K562 (cell line): ENCODE measurements around the gene XPC. TPM values are rescaled to one million over a fixed set of nuclear protein-coding genes. Genes with fewer than 3 reads are reported as not detected.

Experiments used
- CBFA2T3 ChIP-seq: fragments of 450-650 bp; IDR thresholded peaks from 2 replicates; pipeline ENCODE4 v1.6.1; 2017
- CBFB ChIP-seq: sonication (generic); formaldehyde crosslinking; IDR thresholded peaks from 2 replicates; pipeline ENCODE4 v1.4.0; 2020; ENCODE audit warnings: mild to moderate bottlenecking, missing genetic modification reagents
- DACH1 ChIP-seq: fragments of 450-650 bp; IDR thresholded peaks from 2 replicates; pipeline ENCODE4 v1.6.1; 2018; ENCODE audit not compliant: partially characterized antibody
- DPF2 ChIP-seq: fragments of 450-650 bp; IDR thresholded peaks from 2 replicates; pipeline ENCODE4 v1.6.1; 2016
- FOXA3 ChIP-seq, 2 experiments: fragments of 450-650 bp in 1 of 2; sonication (generic) in 1 of 2; formaldehyde crosslinking; IDR thresholded peaks in 1 of 2; conservative IDR thresholded peaks in 1 of 2; 2 replicates each; pipeline versions ENCODE4 v1.4.0 to v1.8.0; 2020 to 2022; ENCODE audit warnings: mild to moderate bottlenecking in 2 of 2, missing genetic modification reagents in 1 of 2
- GABPB1 ChIP-seq: sonication (generic); formaldehyde crosslinking; IDR thresholded peaks from 2 replicates; pipeline ENCODE4 v1.8.0; 2022; ENCODE audit warnings: mild to moderate bottlenecking, missing genetic modification reagents
- GABPB2 ChIP-seq: fragments of 250-450 bp; sonication (Bioruptor Pico); conservative IDR thresholded peaks from 2 replicates; pipeline ENCODE4 v1.5.1; 2021; ENCODE audit warnings: mild to moderate bottlenecking
- HLTF ChIP-seq: fragments of 450-650 bp; IDR thresholded peaks from 2 replicates; pipeline ENCODE4 v1.6.1; 2016
- HNRNPUL1 ChIP-seq: fragments of 200-400 bp; formaldehyde crosslinking; IDR thresholded peaks from 2 replicates; pipeline ENCODE4 v1.6.1; 2017; ENCODE audit warnings: low read length
- JUND ChIP-seq, 2 experiments: IDR thresholded peaks; 2 replicates in 1 of 2; 3 replicates in 1 of 2; pipeline ENCODE4 v1.6.1; 2011; ENCODE audit warnings: borderline replicate concordance in 2 of 2, low read depth in 2 of 2, low read length in 2 of 2, improper control_type of control experiment in 1 of 2, missing biosample characterization in 1 of 2, missing genetic modification characterization in 1 of 2, missing genetic modification reagents in 1 of 2
- L3MBTL2 ChIP-seq: fragments of 450-650 bp; IDR thresholded peaks from 2 replicates; pipeline ENCODE4 v1.6.1; 2016; ENCODE audit warnings: mild to moderate bottlenecking, moderate library complexity
- MYBL2 ChIP-seq, 2 experiments: fragments of 450-650 bp in 1 of 2; sonication (generic) in 1 of 2; formaldehyde crosslinking in 1 of 2; IDR thresholded peaks; 2 replicates each; pipeline versions ENCODE4 v1.6.1 to v1.8.1; 2017 to 2022; ENCODE audit warnings: borderline replicate concordance in 1 of 2, inconsistent platforms in 1 of 2, low read depth in 1 of 2, mild to moderate bottlenecking in 1 of 2, missing genetic modification reagents in 1 of 2, moderate library complexity in 1 of 2
- NFE2 ChIP-seq: IDR thresholded peaks from 2 replicates; pipeline ENCODE4 v1.6.1; 2014; ENCODE audit warnings: antibody characterized with exemption, low read depth
- NFIX ChIP-seq: fragments of 250-450 bp; sonication (Bioruptor Pico); IDR thresholded peaks from 2 replicates; pipeline ENCODE4 v1.4.0; 2020; ENCODE audit warnings: low read depth, mild to moderate bottlenecking, moderate library complexity
- RAD21 ChIP-seq, 2 experiments: fragments of 250-450 bp in 1 of 2; fragments of 450-650 bp in 1 of 2; sonication (Bioruptor Pico) in 1 of 2; formaldehyde crosslinking in 1 of 2; IDR thresholded peaks in 1 of 2; conservative IDR thresholded peaks in 1 of 2; 2 replicates each; pipeline versions ENCODE4 v1.4.0 to v1.8.0; 2020 to 2022; ENCODE audit warnings: mild to moderate bottlenecking in 2 of 2, moderate library complexity in 1 of 2
- SETDB1 ChIP-seq: IDR thresholded peaks from one replicate; pipeline ENCODE4 v1.6.1; 2012; ENCODE audit warnings: low read length, control low read depth, inconsistent platforms
- SMAD4 ChIP-seq: fragments of 250-450 bp; sonication (Bioruptor Pico); conservative IDR thresholded peaks from 2 replicates; pipeline ENCODE4 v1.8.0; 2021; ENCODE audit warnings: inconsistent platforms, mild to moderate bottlenecking, moderate library complexity
- SMARCC2 ChIP-seq: fragments of 450-650 bp; IDR thresholded peaks from 2 replicates; pipeline ENCODE4 v1.6.1; 2017; ENCODE audit warnings: antibody characterized with exemption, moderate library complexity, mild to moderate bottlenecking, low read depth
- SMARCE1 ChIP-seq: fragments of 450-650 bp; IDR thresholded peaks from 2 replicates; pipeline ENCODE4 v1.7.1; 2016; ENCODE audit warnings: mild to moderate bottlenecking
- SPI1 ChIP-seq: IDR thresholded peaks from 2 replicates; pipeline ENCODE4 v1.6.1; 2011; ENCODE audit warnings: low read depth, low read length, control low read depth, borderline replicate concordance
- SREBF2 ChIP-seq: sonication (generic); formaldehyde crosslinking; IDR thresholded peaks from 2 replicates; pipeline ENCODE4 v1.4.0; 2020; ENCODE audit warnings: mild to moderate bottlenecking, missing genetic modification reagents
- STAT5A ChIP-seq: IDR thresholded peaks from 2 replicates; pipeline ENCODE4 v1.6.1; 2012; ENCODE audit warnings: low read length, inconsistent platforms, borderline replicate concordance
- TEAD1 ChIP-seq, 2 experiments: fragments of 450-650 bp in 1 of 2; sonication (generic) in 1 of 2; formaldehyde crosslinking; IDR thresholded peaks; 2 replicates each; pipeline versions ENCODE4 v1.4.0 to v1.8.0; 2020 to 2022; ENCODE audit warnings: mild to moderate bottlenecking in 2 of 2, missing genetic modification reagents in 1 of 2
- TSHZ1 ChIP-seq: fragments of 250-450 bp; sonication (Bioruptor Pico); IDR thresholded peaks from 2 replicates; pipeline ENCODE4 v1.4.0; 2020; ENCODE audit warnings: mild to moderate bottlenecking, moderate library complexity
- XRCC4 ChIP-seq: IDR thresholded peaks from one replicate; pipeline ENCODE4 v1.6.1; 2011; ENCODE audit not compliant: insufficient read depth, insufficient read length; ENCODE audit errors: extremely low read depth
- ZNF263 ChIP-seq: sonication (generic); formaldehyde crosslinking; IDR thresholded peaks from 2 replicates; pipeline ENCODE4 v1.8.0; 2022; ENCODE audit warnings: mild to moderate bottlenecking, missing genetic modification reagents, borderline replicate concordance
- ZNF717 ChIP-seq: fragments of 250-450 bp; sonication (Bioruptor Pico); IDR thresholded peaks from 2 replicates; pipeline ENCODE4 v1.5.0; 2021
- polyA plus RNA-seq, 8 experiments: library from polyadenylated mRNA; depleted of rRNA in 4 of 8; stranded (reverse) in 5 of 8; unstranded in 3 of 8; fragments of >200 nt; fragmentation: Nextera tagmentation in 2 of 8; fragmentation: Illumina TruSeq in 1 of 8; extraction: Ambion mirVana in 2 of 8; extraction: Trizol in 1 of 8; gene quantifications; 2 replicates each; pipeline versions ENCODE4 v1.2.1 to v1.2.3, GENCODE V29; 2011 to 2014; ENCODE audit warnings: inconsistent platforms in 1 of 8, missing spikeins in 1 of 8
- total RNA-seq, 7 experiments: library from RNA; depleted of rRNA in 6 of 7; stranded (reverse); fragments of >200 nt in 6 of 7; fragmentation: Illumina TruSeq in 2 of 7; extraction: Trizol in 2 of 7; gene quantifications; 2 replicates each; pipeline versions ENCODE4 v1.2.1 to v1.2.3, GENCODE V29; 2011 to 2021; ENCODE audit warnings: low replicate concordance in 1 of 7

XPC gene
- total and polyA plus RNA-seq, 9 of the 15 experiments (the other 6 are each of a cell fraction or from before 2014, with no cell fraction given), result 3.8 to 54.7 (median 41.3) TPM

DNA sequence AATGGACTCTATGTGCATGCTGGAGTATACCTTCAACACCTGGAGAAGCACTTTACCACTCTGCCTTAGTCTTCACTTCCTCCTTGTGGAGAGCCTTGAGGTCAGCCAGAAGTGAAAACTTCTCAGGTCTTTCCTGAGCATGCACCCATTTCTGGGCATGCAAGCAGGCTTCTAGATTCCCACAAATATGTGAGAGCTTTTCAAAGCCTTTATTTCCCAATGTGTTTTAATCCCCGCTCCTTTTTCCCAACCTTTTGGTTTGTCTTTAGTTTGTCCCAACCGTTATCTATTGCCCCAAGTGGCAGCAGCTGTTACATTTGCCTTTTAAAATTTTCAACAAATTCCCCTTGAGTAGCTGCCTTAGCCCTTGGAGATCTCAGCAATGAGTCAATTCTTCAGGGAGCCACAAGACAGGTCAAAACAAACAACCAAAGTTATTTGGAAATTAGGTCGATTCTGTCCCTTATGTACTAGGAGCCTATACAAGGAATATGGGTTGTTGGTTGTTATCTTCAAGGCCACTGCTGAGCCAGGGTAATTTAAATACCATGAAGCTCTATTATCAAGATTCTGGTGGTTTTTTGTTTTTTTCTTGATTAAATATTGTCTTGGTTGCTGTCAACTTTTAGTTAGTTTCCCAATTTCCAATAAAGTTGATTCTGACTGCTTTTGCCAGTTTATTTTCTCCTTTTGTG lies 44.6 kb upstream of the XPC start (continued):
- TF ChIP-seq TSHZ1, result no peak
- TF ChIP-seq SPI1, result peak; percentile 70; the same call in 1 of the 2 replicates
- TF ChIP-seq TEAD1 (CRISPR knock-in tag; IDR thresholded peaks at IDR 0.05), result 0 out of 4 replicates have a peak, but pooled peaks of 1 of the 2 experiments have one; percentile 25
- no peak for TF ChIP-seq ZNF717 (CRISPR knock-in tag)
- no peak for TF ChIP-seq DACH1
- no peak for TF ChIP-seq HLTF
- TF ChIP-seq SREBF2 (CRISPR knock-in tag), result no peak
- peak; percentile 12 to 16; a peak in 2 of 4 replicates for TF ChIP-seq RAD21 (CRISPR knock-in tag; conservative IDR thresholded peaks at IDR 0.05 in 1 of 2, IDR thresholded peaks at IDR 0.05 in 1 of 2)
- TF ChIP-seq DPF2, result peak; percentile 55
- peak; percentile 30; the same call in 1 of the 2 replicates for TF ChIP-seq L3MBTL2
- TF ChIP-seq ZNF263 (CRISPR knock-in tag), result peak; percentile 23; the same call in 1 of the 2 replicates
- TF ChIP-seq SMAD4 (CRISPR knock-in tag), result peak; percentile 40; the same call in 1 of the 2 replicates
- no peak for TF ChIP-seq HNRNPUL1
- TF ChIP-seq GABPB1 (CRISPR knock-in tag), result no peak
- no peak for TF ChIP-seq NFE2
- TF ChIP-seq SMARCC2, result peak; percentile 37; the same call in 1 of the 2 replicates
- TF ChIP-seq SETDB1, result no peak
- no peak for TF ChIP-seq GABPB2 (CRISPR knock-in tag)
- no peak for TF ChIP-seq SMARCE1
- TF ChIP-seq CBFB (CRISPR knock-in tag), result no peak
- TF ChIP-seq FOXA3 (CRISPR knock-in tag; conservative IDR thresholded peaks at IDR 0.05 in 1 of 2, IDR thresholded peaks at IDR 0.05 in 1 of 2), result peak in 1 of 2 experiments; percentile 25; a peak in 2 of 4 replicates
- peak; percentile 44; the same call in 1 of the 2 replicates for TF ChIP-seq JUND (IDR thresholded peaks at IDR 0.05; ENCODE audit: borderline replicate concordance, low read depth, low read length)
- TF ChIP-seq JUND (tag; IDR thresholded peaks at IDR 0.05; ENCODE audit: borderline replicate concordance, low read depth, low read length), result no peak
- TF ChIP-seq CBFA2T3, result peak; percentile 28; the same call in 1 of the 2 replicates
- TF ChIP-seq NFIX (CRISPR knock-in tag), result no peak
- TF ChIP-seq STAT5A, result 0 out of 2 replicates have a peak, but pooled peaks have one; percentile 15
- TF ChIP-seq XRCC4, result no peak
- peak; percentile 79 for TF ChIP-seq MYBL2 (IDR thresholded peaks at IDR 0.05; ENCODE audit: low read depth)
- TF ChIP-seq MYBL2 (CRISPR knock-in tag; IDR thresholded peaks at IDR 0.05; ENCODE audit: borderline replicate concordance), result no peak
